NT2/D1 (cell line): ENCODE measurements around the gene RGS7.
"Not testable (repeated sequence)": the region's sequence is repeated elsewhere in the genome, so short reads cannot be mapped to it uniquely, and the experiment has no call there.

Experiments used
- DNase-seq: peaks from one replicate; pipeline ENCODE4 v3.0.0-alpha.2; 2011; ENCODE audit warnings: low read depth, low spot score
- H3K27me3 ChIP-seq: 2 replicates; pipeline ENCODE4 v1.6.0; 2011; ENCODE audit warnings: mild to moderate bottlenecking; ENCODE audit not compliant: insufficient read length, insufficient read depth
- H3K36me3 ChIP-seq: 2 replicates; pipeline ENCODE4 v1.6.1; 2011; ENCODE audit warnings: mild to moderate bottlenecking, low read length, mixed read lengths; ENCODE audit not compliant: insufficient read depth, insufficient read length
- H3K4me1 ChIP-seq: 2 replicates; pipeline ENCODE4 v1.5.1; 2011; ENCODE audit not compliant: insufficient read depth, insufficient read length
- H3K4me3 ChIP-seq: 2 replicates; pipeline ENCODE4 v1.5.1; 2011; ENCODE audit warnings: low read depth; ENCODE audit not compliant: insufficient read length
- H3K9ac ChIP-seq: 2 replicates; pipeline ENCODE4 v1.6.0; 2011; ENCODE audit warnings: low read depth; ENCODE audit not compliant: insufficient read length
- H3K9me3 ChIP-seq: 2 replicates; pipeline ENCODE4 v1.5.1; 2011; ENCODE audit warnings: mild to moderate bottlenecking, low read length; ENCODE audit not compliant: insufficient read depth
- SUZ12 ChIP-seq: IDR thresholded peaks from 2 replicates; pipeline ENCODE4 v1.6.1; 2011; ENCODE audit not compliant: insufficient read length, insufficient read depth; ENCODE audit errors: extremely low read depth
- YY1 ChIP-seq: IDR thresholded peaks from 2 replicates; pipeline ENCODE4 v1.6.1; 2011; ENCODE audit not compliant: insufficient read length, insufficient read depth
- ZNF274 ChIP-seq: IDR thresholded peaks from 2 replicates; pipeline ENCODE4 v1.6.1; 2011; ENCODE audit warnings: mild to moderate bottlenecking, low read depth, low read length

RGS7 gene

GRCh38 chr1:241235256-241235897, 121.6 kb downstream of the RGS7 start:
- Histone ChIP-seq H3K4me1 (no peaks in the 10 kb centered on the region), H3K36me3 (no peaks in the 10 kb centered on the region), H3K27me3 (no peaks in the 10 kb centered on the region), H3K4me3 (no peak overlapping the region), H3K9ac (no peak overlapping the region), H3K9me3 (no peaks in the 10 kb centered on the region)
- DNase-seq, result no peak
- TF ChIP-seq SUZ12, result no peak
- no peak for TF ChIP-seq ZNF274
- no peak for TF ChIP-seq YY1

DNA sequence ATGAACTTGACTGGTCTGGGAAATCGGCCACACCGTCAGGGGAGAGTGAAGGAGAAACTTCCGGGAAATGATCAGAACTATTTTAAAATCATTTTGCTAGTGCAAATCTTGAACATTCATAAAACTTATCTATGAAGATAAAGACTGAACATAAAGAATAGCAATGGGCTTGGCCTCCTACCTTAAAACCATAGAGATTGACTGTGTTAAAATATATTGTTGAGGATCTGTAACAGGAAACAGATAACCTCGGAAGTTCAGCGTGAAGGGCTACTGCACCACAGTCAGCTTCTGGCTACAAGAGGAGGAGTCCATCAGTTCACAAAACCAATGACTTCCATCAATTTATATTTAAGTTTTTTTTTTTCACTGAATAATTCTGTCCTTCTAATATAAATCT, 127.3 kb downstream of the RGS7 start:
- Histone ChIP-seq H3K27me3 (no peaks in the 10 kb centered on the region), H3K4me3 (no peak overlapping the region), H3K4me1 (no peaks in the 10 kb centered on the region), H3K9ac (no peak overlapping the region), H3K36me3 (no peaks in the 10 kb centered on the region), H3K9me3 (no peaks in the 10 kb centered on the region)
- TF ChIP-seq SUZ12, result no peak
- no peak for TF ChIP-seq YY1
- no peak for TF ChIP-seq ZNF274
- DNase-seq, result no peak

DNA sequence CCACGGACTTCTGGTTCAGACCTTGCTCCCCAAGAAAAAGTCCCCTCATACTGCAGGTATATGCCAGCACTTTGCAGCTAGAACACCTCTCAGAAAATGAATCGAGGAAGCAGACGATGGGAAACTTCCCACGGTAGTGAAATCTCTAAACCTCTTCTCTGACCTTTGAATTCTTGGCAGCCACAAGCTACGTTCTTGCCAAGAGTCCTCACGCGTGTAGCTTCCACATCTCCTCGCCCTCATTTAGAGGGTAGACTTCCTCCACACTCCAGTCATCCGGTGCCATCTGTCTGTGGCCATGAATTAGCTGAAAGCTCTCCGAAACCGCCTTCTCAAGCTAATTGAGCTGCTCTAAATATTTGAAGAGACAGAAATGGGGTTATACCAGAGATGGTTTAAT, 127.8 kb downstream of the RGS7 start:
- Histone ChIP-seq H3K4me3 (no peak overlapping the region), H3K36me3 (no peaks in the 10 kb centered on the region), H3K27me3 (no peaks in the 10 kb centered on the region), H3K9me3 (no peaks in the 10 kb centered on the region; the same call in 1 of the 2 replicates), H3K9ac (no peak overlapping the region), H3K4me1 (no peaks in the 10 kb centered on the region)
- TF ChIP-seq YY1 (no peak), SUZ12 (no peak), ZNF274 (no peak)
- no peak for DNase-seq

GRCh38 chr1:241228339-241228738, 128.7 kb downstream of the RGS7 start:
- no peak overlapping the region for H3K4me3 ChIP-seq
- no peak for DNase-seq
- TF ChIP-seq YY1, result no peak
- no peak for TF ChIP-seq ZNF274
- TF ChIP-seq SUZ12, result no peak
- H3K4me1 ChIP-seq, result no peaks in the 10 kb centered on the region
- no peaks in the 10 kb centered on the region for H3K27me3 ChIP-seq
- H3K9ac ChIP-seq, result no peak overlapping the region
- H3K9me3 ChIP-seq, result no peaks in the 10 kb centered on the region; the same call in 1 of the 2 replicates
- H3K36me3 ChIP-seq, result no peaks in the 10 kb centered on the region

DNA sequence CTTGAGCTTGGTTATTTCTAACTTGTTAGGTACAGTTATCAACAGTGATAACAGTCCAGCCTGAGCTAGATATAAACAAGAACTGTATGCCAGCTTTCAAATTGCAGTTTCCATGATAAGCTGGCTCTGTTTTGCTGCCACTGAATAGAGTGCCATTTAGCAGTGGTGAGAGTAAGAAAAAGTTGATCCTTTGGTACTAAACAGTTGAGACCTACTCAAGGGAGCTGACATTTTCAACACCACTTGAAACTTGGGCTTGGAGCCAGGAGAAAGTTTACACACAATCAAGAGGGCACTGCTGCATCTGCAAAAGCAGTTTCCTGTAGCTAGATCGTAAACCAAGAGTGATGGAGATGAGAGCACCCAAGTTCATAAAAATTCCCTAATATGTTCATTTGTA, 131.3 kb downstream of the RGS7 start:
- no peak for DNase-seq
- Histone ChIP-seq H3K4me3 (no peak overlapping the region), H3K27me3 (no peaks in the 10 kb centered on the region), H3K9ac (no peak overlapping the region), H3K9me3 (no peaks in the 10 kb centered on the region; the same call in 1 of the 2 replicates), H3K4me1 (no peaks in the 10 kb centered on the region), H3K36me3 (no peaks in the 10 kb centered on the region)
- TF ChIP-seq YY1, result no peak
- TF ChIP-seq ZNF274, result no peak
- no peak for TF ChIP-seq SUZ12

- not testable (repeated sequence) for H3K36me3 ChIP-seq, H3K27me3 ChIP-seq, H3K4me3 ChIP-seq, H3K9ac ChIP-seq, H3K4me1 ChIP-seq, DNase-seq, H3K9me3 ChIP-seq
These were observed 132.8 kb downstream of the RGS7 start for GRCh38 chr1:241224189-241224588.

- DNase-seq, H3K27me3 ChIP-seq, H3K4me1 ChIP-seq, H3K4me3 ChIP-seq, H3K9me3 ChIP-seq, H3K9ac ChIP-seq, H3K36me3 ChIP-seq: not testable (repeated sequence)
These were observed 134.2 kb downstream of the RGS7 start for GRCh38 chr1:241222813-241223212.

GRCh38 chr1:241221319-241221718, 135.7 kb downstream of the RGS7 start:
- no peaks in the 10 kb centered on the region for H3K36me3 ChIP-seq
- H3K27me3 ChIP-seq, result no peaks in the 10 kb centered on the region
- no peak for DNase-seq
- H3K4me1 ChIP-seq, result no peaks in the 10 kb centered on the region
- H3K9ac ChIP-seq, result no peak overlapping the region
- no peak for TF ChIP-seq SUZ12
- no peak for TF ChIP-seq YY1
- TF ChIP-seq ZNF274, result no peak
- H3K9me3 ChIP-seq, result no peaks in the 10 kb centered on the region; the same call in 1 of the 2 replicates
- H3K4me3 ChIP-seq, result no peak overlapping the region

DNA sequence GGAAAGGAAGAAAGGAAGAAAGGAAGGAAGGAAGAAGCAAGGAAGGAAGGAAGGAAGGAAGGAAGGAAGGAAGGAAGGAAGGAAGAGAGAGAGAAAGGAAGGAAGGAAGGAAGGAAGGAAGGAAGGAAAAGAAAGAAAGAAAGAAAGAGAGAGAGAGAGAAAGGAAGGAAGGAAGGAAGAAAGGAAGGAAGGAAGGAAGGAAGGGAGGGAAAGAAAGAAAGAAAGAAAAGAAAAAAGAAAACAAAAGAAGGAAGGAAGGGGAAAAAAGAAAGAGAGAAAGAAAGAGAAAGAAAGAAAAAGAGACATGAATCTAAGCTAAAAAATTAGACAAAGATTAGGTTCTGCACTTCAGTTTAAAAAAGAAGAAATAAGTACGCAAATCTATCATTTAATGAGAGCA, 136.1 kb downstream of the RGS7 start:
- H3K4me3 ChIP-seq, DNase-seq, H3K27me3 ChIP-seq, H3K9me3 ChIP-seq, H3K36me3 ChIP-seq, H3K9ac ChIP-seq, H3K4me1 ChIP-seq: not testable (repeated sequence)
